K562 (cell line): ENCODE results near the gene REG3A.

ENCODE experiments used
- CTCF ChIP-seq, 3 experiments: IDR thresholded peaks in 2 of 3; conservative IDR thresholded peaks in 1 of 3; 2 replicates each; pipeline ENCODE4 v1.5.1; 2011 to 2012; ENCODE audit warnings: low read length in 3 of 3, mild to moderate bottlenecking in 3 of 3, control low read depth in 2 of 3, improper control_type of control experiment in 1 of 3, inconsistent platforms in 1 of 3, low read depth in 1 of 3, mixed read lengths in 1 of 3, moderate library complexity in 1 of 3; ENCODE audit not compliant: insufficient read depth in 2 of 3
- ELK1 ChIP-seq: sonication (generic); formaldehyde crosslinking; IDR thresholded peaks from 2 replicates; pipeline ENCODE4 v1.8.1; 2022; ENCODE audit warnings: missing genetic modification reagents
- HDAC6 ChIP-seq: IDR thresholded peaks from 2 replicates; pipeline ENCODE4 v1.6.1; 2012; ENCODE audit warnings: low read depth, mild to moderate bottlenecking, control low read depth, inconsistent platforms, low read length, moderate library complexity
- TF ChIP-seq, protein P1 (sequence below), 2 experiments: fragments of 450-650 bp in 1 of 2; sonication (generic) in 1 of 2; formaldehyde crosslinking in 1 of 2; IDR thresholded peaks in 1 of 2; conservative IDR thresholded peaks in 1 of 2; 2 replicates each; pipeline versions ENCODE4 v1.6.1 to v1.8.1; 2016 to 2023; ENCODE audit warnings: mild to moderate bottlenecking in 2 of 2, moderate library complexity in 2 of 2, inconsistent platforms in 1 of 2, missing genetic modification reagents in 1 of 2

DNA sequence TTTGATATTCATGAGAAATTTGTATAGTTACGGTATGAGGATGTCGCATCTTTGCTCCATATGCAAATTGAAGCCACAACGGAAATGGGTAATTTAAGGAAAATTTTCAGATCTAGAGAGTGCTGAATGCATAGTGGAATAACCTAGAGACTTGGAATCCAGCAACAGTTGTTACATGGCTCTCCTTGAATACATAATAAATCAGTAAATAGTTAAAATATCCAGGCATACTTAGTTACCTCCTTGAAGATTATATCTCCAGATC is 33.9 kb downstream of the REG3A start:
- TF ChIP-seq CTCF (IDR thresholded peaks at IDR 0.05 in 2 of 3, conservative IDR thresholded peaks at IDR 0.05 in 1 of 3; ENCODE audit: insufficient read depth in 2 of 3, low read depth in 1 of 3, low read length in 3 of 3) (no peak), ELK1 (CRISPR knock-in tag) (no peak), HDAC6 (no peak)
- TF ChIP-seq, protein P1, sequence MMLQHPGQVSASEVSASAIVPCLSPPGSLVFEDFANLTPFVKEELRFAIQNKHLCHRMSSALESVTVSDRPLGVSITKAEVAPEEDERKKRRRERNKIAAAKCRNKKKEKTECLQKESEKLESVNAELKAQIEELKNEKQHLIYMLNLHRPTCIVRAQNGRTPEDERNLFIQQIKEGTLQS (IDR thresholded peaks at IDR 0.05) = no peak
- TF ChIP-seq, protein P1 (CRISPR knock-in tag; conservative IDR thresholded peaks at IDR 0.05) = no peak
